ENCODE measurements around the gene SORCS2.

Gene SORCS2

DNA sequence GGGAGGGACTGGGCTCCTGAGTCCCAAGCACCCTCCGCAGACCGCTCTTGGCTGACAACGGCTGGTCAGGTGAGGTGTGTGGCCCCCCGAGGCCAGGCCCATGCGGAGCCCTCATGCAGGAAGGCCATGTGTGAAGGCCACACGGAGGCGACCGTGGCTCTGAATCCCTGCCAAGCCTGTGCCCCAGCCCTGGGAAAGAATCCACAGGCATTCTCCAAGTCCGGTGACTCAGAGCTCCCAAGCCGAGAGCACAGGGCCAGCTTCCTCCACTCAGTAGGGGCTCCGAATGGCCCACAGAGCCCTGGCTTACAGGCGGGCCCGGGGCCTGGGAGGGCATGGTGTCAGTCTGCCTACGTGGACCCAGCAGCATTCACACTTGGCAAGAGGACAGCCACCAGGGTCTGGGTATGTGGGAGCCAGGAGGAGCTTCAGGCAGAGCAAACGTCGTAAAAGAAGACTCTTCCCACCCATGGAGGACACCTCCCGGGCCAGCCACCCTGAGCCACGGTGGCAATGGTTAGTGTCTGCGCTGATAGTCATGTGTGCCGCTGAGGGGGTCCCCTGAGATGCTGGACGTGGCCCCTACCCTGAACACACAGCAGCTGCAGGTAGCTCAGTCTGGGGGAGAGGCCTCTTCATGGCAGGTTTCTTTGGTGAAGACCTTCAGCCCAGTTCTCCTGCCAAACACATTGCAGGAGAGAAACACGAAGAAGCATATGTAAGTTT is 136.7 kb downstream of the SORCS2 start:
- DNase-seq = no peak

DNA sequence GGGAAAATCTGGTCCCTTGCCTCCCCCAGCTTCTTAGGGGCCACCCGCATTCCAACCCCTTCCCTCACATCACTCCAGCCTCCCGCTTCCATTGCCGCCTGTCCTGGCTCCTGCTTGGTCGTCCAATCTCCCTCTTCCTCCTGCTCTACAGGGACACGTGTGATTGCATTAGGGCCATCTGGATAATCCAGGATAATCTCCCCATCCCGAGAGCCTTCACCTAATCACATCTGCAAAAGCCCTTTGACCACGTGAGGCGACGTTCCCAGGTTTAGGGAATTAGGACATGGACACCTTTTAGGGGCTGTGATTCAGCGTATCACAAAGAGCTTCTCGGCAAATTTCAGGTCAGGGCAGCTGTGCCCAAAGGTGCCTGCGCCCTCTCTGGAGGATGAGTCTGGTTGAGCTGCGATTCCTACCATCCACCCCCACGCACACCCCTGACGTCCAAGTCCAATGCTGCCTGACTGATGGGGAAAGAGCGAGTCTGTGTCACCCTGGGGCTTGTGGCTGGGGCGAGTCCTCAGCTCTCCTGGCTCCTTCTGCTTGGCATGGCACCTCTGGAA is 137.8 kb downstream of the SORCS2 start:
- no peak for DNase-seq

DNA sequence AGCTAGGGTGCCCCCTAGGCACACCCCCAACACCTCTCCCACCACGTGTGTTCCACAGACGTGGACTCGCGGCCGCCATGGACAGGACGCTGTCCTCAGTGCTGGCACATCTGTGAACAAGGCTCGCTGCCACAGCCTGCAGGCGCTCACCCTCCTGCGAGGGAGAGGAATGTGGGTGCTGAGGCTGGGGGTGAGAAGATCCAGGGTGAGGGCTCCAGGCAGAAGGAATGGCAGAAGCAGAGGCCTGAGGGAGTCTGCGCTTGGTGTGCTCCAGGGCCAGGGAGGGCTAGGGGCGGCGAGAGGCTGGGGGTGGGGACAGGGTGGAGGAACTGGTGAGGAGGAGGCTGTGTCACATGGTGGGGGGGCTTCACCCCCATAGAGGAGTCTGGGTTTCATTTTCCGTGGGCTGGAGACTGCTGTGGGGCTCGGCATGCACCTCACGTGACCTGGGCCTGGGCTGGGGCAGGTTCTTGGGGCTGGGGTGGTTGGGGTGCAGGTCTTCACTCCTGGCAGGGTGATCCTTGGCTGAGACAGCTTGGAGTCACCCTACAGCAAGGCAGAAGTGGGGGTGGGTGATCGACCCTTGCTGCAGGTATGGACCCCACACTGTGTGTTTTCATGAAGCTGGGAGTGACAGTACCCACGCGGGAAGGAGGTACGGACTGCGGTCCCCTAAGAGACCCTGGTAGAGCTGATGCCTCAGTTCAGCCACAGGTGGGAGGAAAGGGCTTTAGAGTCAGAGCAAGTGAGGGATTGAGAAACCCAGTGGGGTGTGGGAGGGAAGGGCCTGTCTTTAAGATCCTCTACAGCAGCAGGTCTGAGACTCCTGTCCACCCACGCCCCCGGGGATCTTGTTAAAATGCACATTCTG is 138.7 kb downstream of the SORCS2 start:
- no peak for DNase-seq

DNA sequence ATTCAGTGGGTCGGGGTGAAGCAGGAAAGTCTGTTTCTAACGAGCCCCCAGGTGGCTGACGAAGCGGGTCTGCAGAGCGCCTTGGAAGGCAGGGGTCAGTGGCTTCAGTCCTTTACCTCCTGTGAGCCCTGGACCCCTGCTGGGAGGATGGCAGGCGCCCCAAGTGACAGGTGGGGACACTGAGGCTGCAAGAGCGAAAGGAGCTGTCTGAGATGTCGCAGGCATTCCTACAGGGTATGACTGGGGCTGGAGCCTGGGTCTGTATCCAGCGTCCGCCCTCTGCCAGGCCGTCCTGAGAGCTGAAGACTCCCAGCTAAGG is 139.3 kb downstream of the SORCS2 start:
- no peak for DNase-seq

DNA sequence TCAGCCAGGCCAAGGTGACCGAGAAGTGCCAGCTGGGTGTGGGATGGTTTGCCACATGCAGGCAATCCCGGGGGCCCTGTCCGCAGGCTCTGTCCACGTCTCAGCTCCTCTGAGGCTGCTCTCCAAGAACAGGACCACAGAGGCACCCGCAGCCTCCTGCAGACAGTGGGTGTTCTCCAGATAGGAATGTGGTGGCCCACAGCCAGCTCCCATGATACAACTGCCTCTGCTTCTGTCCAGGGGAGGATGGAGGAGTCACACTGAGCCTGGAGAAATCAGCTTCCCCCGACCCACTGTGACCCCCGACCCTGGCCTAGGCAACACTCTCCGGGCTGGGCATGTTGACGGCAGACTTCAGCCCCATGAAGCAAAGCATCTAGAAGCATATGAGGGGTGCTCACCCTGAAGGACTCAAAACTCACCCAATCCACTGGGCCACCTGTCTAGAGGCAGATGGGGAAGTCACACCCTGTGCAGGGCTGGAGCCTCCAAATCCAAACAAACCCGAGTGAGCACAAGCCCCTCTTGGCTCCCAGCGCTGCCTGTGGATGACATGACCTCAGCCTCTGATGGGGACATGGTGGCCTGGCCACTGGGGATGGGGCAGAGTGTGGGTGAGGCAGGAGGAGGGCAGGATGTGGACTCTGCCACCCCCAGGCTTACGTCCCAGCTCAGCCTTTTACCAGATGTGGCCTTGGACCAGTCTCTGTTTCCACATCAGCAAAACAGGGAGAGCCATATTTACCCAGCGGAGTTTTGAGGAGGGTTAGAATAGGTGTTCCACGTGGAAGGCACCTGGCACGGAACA is 140.1 kb downstream of the SORCS2 start:
- peak; percentile 11 for DNase-seq

DNA sequence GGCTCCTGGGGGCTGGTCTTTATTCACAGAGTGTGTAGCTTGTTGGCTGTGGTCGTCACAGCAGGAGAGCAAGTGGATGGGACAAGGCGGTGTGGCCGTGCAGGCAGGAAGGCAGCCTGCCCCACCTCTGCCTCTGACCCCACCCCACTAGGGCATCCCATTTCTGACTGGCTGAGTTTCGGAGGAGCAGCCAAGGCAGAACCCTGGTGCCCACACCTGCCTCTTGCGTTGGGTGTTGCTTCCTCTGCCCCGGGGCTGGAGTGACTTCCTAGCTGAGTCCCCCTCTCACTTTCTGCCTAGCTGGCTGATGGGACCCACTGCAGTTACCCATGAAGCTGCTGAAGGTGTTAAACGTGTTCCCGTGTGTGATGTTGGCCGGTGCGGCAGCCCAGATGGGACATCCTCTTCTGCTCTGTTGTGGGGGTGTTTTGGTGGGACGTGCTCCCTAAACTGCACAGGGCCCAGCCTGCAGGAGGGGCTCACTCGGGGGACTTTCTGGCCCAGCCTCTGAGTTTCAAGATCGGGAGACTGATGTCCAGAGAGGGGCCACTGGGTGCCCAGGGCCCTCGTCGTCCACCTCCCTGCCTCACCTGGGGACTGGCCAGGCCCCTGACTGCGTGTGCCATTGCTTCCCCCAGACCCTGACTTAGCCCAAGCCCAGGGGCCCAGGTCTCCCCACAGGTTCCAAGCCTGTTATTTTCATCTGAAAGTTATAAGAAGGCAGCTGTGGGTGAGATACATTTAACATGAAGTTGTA is 140.9 kb downstream of the SORCS2 start:
- DNase-seq = no peak

DNA sequence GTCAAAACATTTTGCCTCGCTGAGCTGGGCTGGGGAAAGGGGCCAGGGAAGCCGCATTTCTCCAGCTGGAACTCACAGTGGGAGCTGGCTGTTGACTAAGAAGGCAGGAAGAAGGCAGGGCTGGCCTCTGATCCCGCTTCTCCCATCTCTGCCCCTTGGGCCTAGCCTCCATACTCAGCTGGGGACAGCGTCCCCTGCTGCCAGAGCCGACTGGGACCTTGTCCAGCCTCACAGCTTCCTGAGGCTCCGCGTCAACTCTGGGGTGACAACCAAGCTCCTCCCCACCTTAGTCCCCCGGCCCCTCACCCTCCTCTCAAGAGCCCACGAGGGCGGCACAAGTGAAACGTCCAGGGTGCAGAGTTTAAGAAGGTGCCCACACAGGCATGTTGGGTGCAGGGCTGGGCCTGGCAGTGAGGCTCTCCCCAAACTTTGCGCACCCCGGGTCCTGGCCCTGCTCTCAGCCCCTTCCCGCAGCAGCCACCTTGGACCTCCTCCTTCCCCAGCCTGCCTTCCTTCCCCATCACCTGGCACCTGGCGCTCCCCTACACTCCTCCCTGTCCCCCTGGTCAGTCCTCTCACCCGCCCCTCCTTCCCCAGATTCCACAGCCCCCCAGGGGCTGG is 141.6 kb downstream of the SORCS2 start:
- DNase-seq = no peak

GRCh38 chr4:7334521-7335275 is 142.4 kb downstream of the SORCS2 start:
- DNase-seq = no peak

DNA sequence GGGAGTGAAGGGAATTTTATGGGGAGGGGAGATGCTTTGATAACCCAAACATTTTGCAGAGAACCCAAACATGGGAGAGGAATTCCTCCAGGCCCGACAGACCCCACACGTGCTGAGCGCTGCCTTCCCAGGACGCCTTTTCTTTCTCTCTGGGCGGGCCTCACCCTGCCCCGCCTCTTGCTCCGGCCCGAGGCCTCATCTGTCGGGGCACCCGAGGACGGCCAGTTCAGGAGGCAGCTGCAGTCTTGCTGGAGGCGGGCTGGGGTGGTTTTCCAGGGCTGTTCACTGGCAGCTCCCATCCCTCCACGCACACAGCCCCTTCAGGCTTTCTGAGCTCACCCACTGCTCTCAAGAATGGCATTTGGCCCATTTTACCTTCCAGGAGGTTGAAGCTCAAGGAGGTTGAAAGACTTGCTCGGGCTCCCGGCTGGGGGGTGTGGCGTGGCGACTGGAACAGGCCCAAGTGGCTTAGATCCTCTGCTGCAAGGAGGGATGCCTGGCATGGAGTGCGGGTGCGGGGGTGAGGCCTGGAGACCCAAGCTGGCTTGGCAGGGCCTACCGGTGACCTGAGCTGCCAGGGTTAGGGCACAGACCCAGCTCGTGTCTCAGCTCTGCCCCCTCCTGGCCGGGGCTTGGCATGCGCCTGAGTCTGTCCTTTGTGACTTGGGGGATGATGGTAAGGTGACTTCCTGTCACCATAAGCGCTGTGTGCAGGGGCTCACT is 143.2 kb downstream of the SORCS2 start:
- no peak for DNase-seq

DNA sequence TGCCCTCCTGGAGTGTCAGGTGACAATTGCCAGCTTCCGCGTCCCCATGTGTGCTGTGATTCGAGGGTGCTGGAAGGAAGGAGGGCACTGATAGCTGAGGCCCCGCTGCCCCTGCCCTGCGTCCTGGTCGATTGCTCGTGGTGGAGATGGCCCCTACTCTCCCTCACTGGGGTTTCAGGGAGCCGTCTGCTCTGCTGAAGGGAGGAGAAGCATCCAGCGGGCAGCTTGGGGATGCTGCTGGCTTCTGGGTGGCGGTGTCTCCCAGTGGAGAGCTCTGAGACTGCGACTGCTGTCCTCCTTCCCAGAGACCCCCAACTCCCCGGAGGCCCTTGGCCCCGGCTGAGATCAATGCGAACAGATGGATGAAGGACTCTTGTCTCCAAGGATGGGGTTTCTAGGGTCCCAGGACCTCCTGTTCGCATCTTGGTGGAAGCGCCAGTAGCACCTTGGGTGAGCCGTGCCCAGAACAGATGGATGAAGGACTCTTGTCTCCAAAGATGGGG is 143.8 kb downstream of the SORCS2 start:
- no peak for DNase-seq

- no peak for DNase-seq
Observed at GRCh38 chr4:7336732-7337131, 144.4 kb downstream of the SORCS2 start.

GRCh38 chr4:7337196-7338058 is 145.1 kb downstream of the SORCS2 start:
- no peak for DNase-seq

DNA sequence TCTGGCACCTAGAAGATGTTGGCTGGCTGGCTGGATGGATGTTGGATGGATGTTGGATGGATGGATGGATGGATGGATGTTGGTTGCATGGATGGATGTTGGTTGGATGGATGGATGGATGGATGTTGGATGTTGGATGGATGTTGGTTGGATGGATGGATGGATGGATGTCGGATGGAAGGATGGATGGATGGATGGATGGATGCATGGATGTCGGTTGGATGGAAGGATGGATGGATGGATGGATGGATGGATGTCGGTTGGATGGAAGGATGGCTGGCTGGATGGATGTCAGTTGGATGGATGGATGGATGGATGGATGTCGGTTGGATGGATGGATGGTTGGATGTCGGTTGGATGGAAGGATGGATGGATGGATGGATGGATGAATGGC is 145.7 kb downstream of the SORCS2 start:
- DNase-seq = no peak

DNA sequence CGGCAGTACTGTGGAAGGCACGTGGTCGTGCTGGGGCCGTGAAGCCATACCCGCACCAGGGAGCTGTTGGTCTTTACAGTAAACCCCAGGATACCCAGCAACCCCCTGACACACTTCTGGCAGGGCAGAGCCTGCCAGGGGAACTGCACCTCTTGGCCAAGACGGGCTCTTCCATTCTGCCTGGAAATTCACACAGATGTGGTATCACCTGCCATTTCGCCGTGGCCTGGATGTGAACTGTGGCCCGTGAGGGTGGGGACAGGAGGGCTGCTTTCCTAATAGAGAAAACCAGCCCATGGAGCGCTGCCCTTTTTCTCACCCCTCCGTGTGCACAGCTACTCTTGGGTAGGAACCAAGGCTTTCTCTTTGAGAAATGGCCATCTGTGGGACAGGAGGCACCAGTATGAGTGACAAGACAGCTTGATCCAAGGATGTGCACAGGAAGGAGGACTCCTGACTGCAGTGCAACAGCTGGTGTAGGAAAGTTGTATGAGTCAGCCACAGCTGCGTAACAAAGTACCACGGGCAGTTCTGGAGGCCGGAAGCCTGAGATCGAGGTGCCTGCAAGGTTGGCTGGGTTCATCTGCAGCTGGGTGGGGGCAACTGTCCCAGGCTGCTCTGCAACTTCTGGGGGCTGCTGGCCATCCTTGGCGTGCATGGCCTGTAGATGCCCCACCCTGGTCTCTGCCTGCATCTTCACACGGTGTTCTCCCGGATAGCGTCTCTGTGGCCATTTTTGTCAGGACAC is 146.7 kb downstream of the SORCS2 start:
- no peak for DNase-seq

DNA sequence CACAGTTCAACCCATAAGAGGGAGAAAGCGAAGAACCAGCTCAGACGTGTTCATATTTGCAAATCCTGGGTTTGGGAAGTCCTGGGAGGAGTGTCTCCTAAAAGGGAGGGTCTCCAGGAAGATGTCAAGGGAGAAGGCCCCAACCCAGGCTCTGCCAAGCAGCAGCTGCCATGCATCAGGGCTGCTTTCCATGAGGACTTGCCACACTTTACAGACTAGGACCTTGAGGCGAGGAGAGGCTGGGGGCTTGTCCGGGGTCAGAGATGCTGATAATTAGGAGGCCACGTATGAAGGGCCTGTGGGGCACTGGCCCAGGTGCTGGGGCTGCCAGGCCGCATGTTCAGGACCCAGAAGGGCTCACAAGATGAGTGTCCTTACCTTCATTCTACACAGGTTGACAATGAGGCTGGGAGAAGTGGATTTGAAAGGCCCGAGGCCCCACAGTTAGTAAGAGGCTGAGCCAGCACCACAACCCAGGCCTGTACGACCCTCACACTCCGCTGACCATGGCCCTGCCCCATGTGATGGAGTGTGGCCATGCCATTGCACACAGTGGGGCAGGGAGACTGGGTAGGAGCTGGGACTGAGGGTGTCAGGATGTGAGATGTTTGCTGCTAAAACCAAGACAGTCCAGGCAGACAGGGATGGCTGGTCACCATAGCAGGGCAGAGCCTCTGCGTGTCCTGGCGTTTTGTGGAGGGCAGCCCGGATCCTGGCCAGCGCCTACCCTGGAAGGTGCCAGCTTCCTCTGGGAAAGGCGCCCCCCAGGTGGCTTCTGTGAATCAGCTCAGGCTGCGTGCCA is 147.6 kb downstream of the SORCS2 start:
- DNase-seq = no peak

DNA sequence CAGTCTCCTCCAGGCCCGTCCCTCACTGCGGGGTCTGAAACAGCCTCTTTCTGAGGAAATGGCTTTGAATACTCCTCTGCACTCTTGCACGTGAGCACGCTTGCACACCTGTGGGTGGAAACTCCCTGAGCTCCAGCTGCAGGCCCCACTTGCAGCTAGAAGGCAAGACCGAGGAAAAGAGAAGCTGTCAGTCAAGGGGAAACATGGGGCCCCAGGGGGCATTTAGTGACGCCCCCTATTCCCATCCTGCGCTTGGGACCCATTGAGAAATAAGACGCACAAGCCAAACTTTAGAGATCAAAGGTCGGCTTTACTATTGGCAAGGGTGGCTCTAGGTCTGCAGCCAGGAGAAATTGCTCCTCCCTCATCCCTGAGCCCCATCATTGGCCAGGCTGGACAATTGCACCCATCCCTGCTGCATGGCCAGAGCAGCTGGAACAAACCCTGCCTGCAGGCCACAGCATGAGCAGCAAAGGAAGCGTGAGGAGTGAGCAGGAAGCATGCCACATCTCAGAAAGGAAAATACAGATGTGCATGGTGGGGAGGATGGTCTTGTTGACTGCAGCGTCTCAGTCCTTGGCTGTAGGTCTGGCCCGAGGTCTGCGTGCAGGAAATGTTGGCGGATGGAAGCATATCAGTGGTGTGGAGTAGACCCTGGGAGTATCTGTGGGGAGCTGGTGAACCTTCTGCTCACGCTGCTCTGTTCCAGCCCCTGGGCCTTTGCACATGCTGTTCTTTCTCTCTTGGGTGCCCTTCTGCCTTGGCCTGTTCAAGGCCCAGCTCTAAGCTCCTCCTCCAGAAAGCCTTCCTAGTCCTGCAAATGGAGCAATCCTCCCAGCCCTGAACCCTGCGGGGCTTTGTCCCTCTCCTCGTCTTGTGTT is 148.5 kb downstream of the SORCS2 start:
- DNase-seq = no peak
